Sigmoid colon (tissue), 7 donors: ENCODE results near the gene PEAK1. TPM values are rescaled to one million over a fixed set of nuclear protein-coding genes. Genes with fewer than 3 reads are reported as not detected.

ENCODE experiments used
- DNase-seq: peaks from one replicate; pipeline ENCODE4 v3.0.0-alpha.2; 2019
- H3K27ac ChIP-seq, 4 donors: fragments of 200-600 bp; sonication (generic); one replicate each; pipeline ENCODE4 v1.5.1; 2016 to 2019; ENCODE audit warnings: mild to moderate bottlenecking in 1 of 4
- H3K27me3 ChIP-seq, 3 donors: fragments of 200-600 bp; sonication (generic); one replicate each; pipeline ENCODE4 v1.5.1; 2019; ENCODE audit warnings: mild to moderate bottlenecking in 1 of 3
- H3K36me3 ChIP-seq, 4 donors: fragments of 200-600 bp; sonication (generic); one replicate each; pipeline ENCODE4 v1.5.1; 2016 to 2019
- H3K4me1 ChIP-seq, 4 donors: fragments of 200-600 bp; sonication (generic); one replicate each; pipeline ENCODE4 v1.5.1; 2017 to 2019
- H3K4me3 ChIP-seq, 4 donors: fragments of 200-600 bp; sonication (generic); one replicate each; pipeline ENCODE4 v1.5.1; 2017 to 2019; ENCODE audit warnings: mild to moderate bottlenecking in 2 of 4, moderate library complexity in 1 of 4
- H3K9me3 ChIP-seq, 4 donors: fragments of 200-600 bp in 3 of 4; sonication (generic) in 3 of 4; one replicate each; pipeline versions ENCODE4 v1.5.1 to v1.6.1; 2013 to 2019
- CTCF ChIP-seq, 4 experiments: fragments of 450-650 bp in 3 of 4; fragments of 200-600 bp in 1 of 4; IDR thresholded peaks; one replicate each; pipeline ENCODE4 v1.5.1; 2016 to 2019; ENCODE audit warnings: antibody characterized with exemption in 4 of 4, mild to moderate bottlenecking in 3 of 4, moderate library complexity in 2 of 4
- EP300 ChIP-seq, 4 donors: sonication (generic); formaldehyde crosslinking; IDR thresholded peaks; one replicate each; pipeline ENCODE4 v1.6.1; 2017; ENCODE audit warnings: antibody characterized with exemption in 4 of 4
- POLR2A ChIP-seq, 2 donors: fragments of 450-650 bp; IDR thresholded peaks; one replicate each; pipeline ENCODE4 v1.6.1; 2016; ENCODE audit warnings: antibody characterized with exemption in 2 of 2, mild to moderate bottlenecking in 2 of 2, moderate library complexity in 2 of 2
- POLR2AphosphoS5 ChIP-seq, 4 donors: sonication (generic); formaldehyde crosslinking; IDR thresholded peaks; one replicate each; pipeline ENCODE4 v1.6.1; 2017; ENCODE audit warnings: antibody characterized with exemption in 4 of 4
- WGBS, 2 donors: extraction: QIAGEN DNeasy Blood & Tissue Kit; methylation state at CpG; one replicate each; pipeline ENCODE4 v1.1.7; 2013; 5-methylcytosine and 5-hydroxymethylcytosine counted together
- intact Hi-C: fragments of 100-400 bp; cut with DNase I; formaldehyde crosslinking; loops from one replicate; pipeline ENCODE4 v1.15.1; 2023
- polyA plus RNA-seq, 3 donors: library from polyadenylated mRNA; stranded (reverse); fragments of 200-250 nt; gene quantifications; one replicate each; pipeline ENCODE4 v1.2.3, GENCODE V29; 2013
- total RNA-seq, 4 donors: library from RNA; depleted of rRNA; stranded (reverse); fragments of >200 nt; gene quantifications; one replicate each; pipeline ENCODE4 v1.1.0, GENCODE V29; 2016
- donor health status: healthy with polysubstance abuse.
- donor health status: Bipolar disorder and iron deficiency.
- donor health status: healthy.

The PEAK1 gene
- total and polyA plus RNA-seq, 7 donors = 3.5 to 59.8 (median 29.3) TPM

- Histone ChIP-seq H3K27me3 (no peaks in the 10 kb centered on the region), H3K4me1 (peaks cover 0 to 17% (median 13%) of the 10 kb centered on the region in 4 donors), H3K36me3 (no peaks in the 10 kb centered on the region), H3K9me3 (peaks cover 0 to 17% (median 6%) of the 10 kb centered on the region in 4 donors), H3K27ac (no peak overlapping the region), H3K4me3 (no peak overlapping the region)
- intact Hi-C loops = no loop called here
- WGBS, 2 donors = 97 to 99% methylated on average over 3 of the region's 3 CpGs
- DNase-seq = no peak
- no peak for TF ChIP-seq POLR2AphosphoS5 (IDR thresholded peaks at IDR 0.05)
- TF ChIP-seq POLR2A (IDR thresholded peaks at IDR 0.05) = no peak
- TF ChIP-seq EP300 (IDR thresholded peaks at IDR 0.05) = no peak
- TF ChIP-seq CTCF (IDR thresholded peaks at IDR 0.05) = no peak
Measured at GRCh38 chr15:77395013-77395774, 24.7 kb downstream of the PEAK1 start.

GRCh38 chr15:77393471-77393840 is 26.4 kb downstream of the PEAK1 start:
- no peak overlapping the region for H3K4me3 ChIP-seq
- peaks cover 0 to 27% (median 16%) of the 10 kb centered on the region in 4 donors for H3K4me1 ChIP-seq
- H3K27ac ChIP-seq = no peak overlapping the region
- peaks cover 0 to 4% (median 2%) of the 10 kb centered on the region in 4 donors for H3K9me3 ChIP-seq
- DNase-seq = no peak
- intact Hi-C loops = no loop called here
- no peaks in the 10 kb centered on the region for H3K27me3 ChIP-seq
- no peak for TF ChIP-seq EP300 (IDR thresholded peaks at IDR 0.05)
- TF ChIP-seq POLR2AphosphoS5 (IDR thresholded peaks at IDR 0.05) = no peak
- H3K36me3 ChIP-seq = no peaks in the 10 kb centered on the region

GRCh38 chr15:77392762-77393470 is 27.0 kb downstream of the PEAK1 start:
- no peak overlapping the region for H3K27ac ChIP-seq
- DNase-seq = no peak
- no peak for TF ChIP-seq CTCF (IDR thresholded peaks at IDR 0.05)
- TF ChIP-seq POLR2A (IDR thresholded peaks at IDR 0.05) = no peak
- TF ChIP-seq POLR2AphosphoS5 (IDR thresholded peaks at IDR 0.05) = no peak
- TF ChIP-seq EP300 (IDR thresholded peaks at IDR 0.05) = no peak
- no peaks in the 10 kb centered on the region for H3K27me3 ChIP-seq
- H3K4me3 ChIP-seq = no peak overlapping the region
- peaks cover 0 to 28% (median 19%) of the 10 kb centered on the region in 4 donors for H3K4me1 ChIP-seq
- intact Hi-C loops = no loop called here
- H3K9me3 ChIP-seq = peaks cover 0 to 3% (median 0%) of the 10 kb centered on the region in 4 donors
- WGBS, 2 donors = 96% methylated on average over 7 of the region's 7 CpGs
- no peaks in the 10 kb centered on the region for H3K36me3 ChIP-seq

GRCh38 chr15:77391372-77391951 is 28.4 kb downstream of the PEAK1 start:
- H3K27ac ChIP-seq = no peak overlapping the region
- no peaks in the 10 kb centered on the region for H3K27me3 ChIP-seq
- H3K9me3 ChIP-seq = peaks cover 0 to 3% (median 0%) of the 10 kb centered on the region in 4 donors
- H3K4me3 ChIP-seq = no peak overlapping the region
- TF ChIP-seq CTCF (IDR thresholded peaks at IDR 0.05) (no peak), EP300 (IDR thresholded peaks at IDR 0.05) (no peak), POLR2AphosphoS5 (IDR thresholded peaks at IDR 0.05) (no peak), POLR2A (IDR thresholded peaks at IDR 0.05) (no peak)
- whole genome bisulfite sequencing, 2 donors = 81 to 83% methylated on average over 3 of the region's 3 CpGs
- H3K36me3 ChIP-seq = no peaks in the 10 kb centered on the region
- H3K4me1 ChIP-seq = peaks cover 0 to 34% (median 21%) of the 10 kb centered on the region in 4 donors
- intact Hi-C loops = no loop called here
- no peak for DNase-seq
